Naive thymus-derived CD4-positive, alpha-beta T cell (primary cell): ENCODE data around the gene PAOX. TPM values are rescaled to one million over a fixed set of nuclear protein-coding genes. Genes with fewer than 3 reads are reported as not detected.
"Not testable (repeated sequence)": the region's sequence is repeated elsewhere in the genome, so short reads cannot be mapped to it uniquely, and the experiment has no call there.

Source experiments
- ATAC-seq: fragments of 150-1000 bp; cut with Tn5 transposase; 2 replicates; pipeline ENCODE4 v1.10.0; 2021; ENCODE audit warnings: mild to moderate bottlenecking, moderate library complexity
- CTCF ChIA-PET: fragments of 350-600 bp; sonication (Branson Sonifier 250); formaldehyde crosslinking; loops from one replicate; lab custom pipeline; 2021; ENCODE audit warnings: antibody characterized with exemption; lab: Charles Lee
- POLR2A ChIA-PET: fragments of 350-600 bp; sonication (Branson Sonifier 250); formaldehyde crosslinking; loops from one replicate; lab custom pipeline; 2021; ENCODE audit warnings: antibody characterized with exemption, inconsistent platforms; lab: Charles Lee
- DNase-seq, 9 donors: peaks; one replicate each; pipeline versions ENCODE4 v3.0.0 to v3.0.0-alpha.2; 2020 to 2022; ENCODE audit warnings: mixed read lengths in 1 of 9
- H3K27ac ChIP-seq: one replicate; pipeline ENCODE4 v1.7.0; 2013; ENCODE audit warnings: mild to moderate bottlenecking, low read depth, low read length, moderate library complexity
- H3K27me3 ChIP-seq, 2 donors: one replicate each; pipeline ENCODE4 v1.7.0; 2013; ENCODE audit warnings: low read length in 2 of 2, mild to moderate bottlenecking in 2 of 2, moderate library complexity in 2 of 2; ENCODE audit not compliant: control insufficient read depth in 2 of 2, insufficient read depth in 2 of 2
- H3K36me3 ChIP-seq, 3 experiments: 1 replicate in 2 of 3; 2 replicates in 1 of 3; pipeline ENCODE4 v1.7.0; 2013; ENCODE audit warnings: low read length in 3 of 3, mild to moderate bottlenecking in 3 of 3, moderate library complexity in 1 of 3; ENCODE audit not compliant: insufficient read depth in 3 of 3, control insufficient read depth in 2 of 3
- H3K4me1 ChIP-seq, 2 donors: one replicate each; pipeline ENCODE4 v1.7.0; 2013; ENCODE audit warnings: low read length in 2 of 2, mild to moderate bottlenecking in 2 of 2, moderate library complexity in 1 of 2; ENCODE audit not compliant: control insufficient read depth in 2 of 2, insufficient read depth in 2 of 2
- H3K4me3 ChIP-seq: 2 replicates; pipeline ENCODE4 v1.7.0; 2013; ENCODE audit warnings: mild to moderate bottlenecking, low read length
- H3K9me3 ChIP-seq, 3 experiments: 1 replicate in 2 of 3; 2 replicates in 1 of 3; pipeline ENCODE4 v1.7.0; 2013; ENCODE audit warnings: low read length in 3 of 3; ENCODE audit not compliant: control insufficient read depth in 2 of 3
- H3K27ac Mint-ChIP-seq, 9 donors: one replicate each; pipeline ENCODE4 v1.8.0; 2020 to 2022; ENCODE audit warnings: mixed read lengths in 9 of 9, mild to moderate bottlenecking in 8 of 9, moderate library complexity in 5 of 9, inconsistent platforms in 2 of 9
- H3K27me3 Mint-ChIP-seq, 5 donors: one replicate each; pipeline ENCODE4 v1.8.0; 2021 to 2022; ENCODE audit warnings: mixed read lengths in 5 of 5, mild to moderate bottlenecking in 1 of 5
- H3K36me3 Mint-ChIP-seq, 5 donors: one replicate each; pipeline ENCODE4 v1.8.0; 2020 to 2022; ENCODE audit warnings: mixed read lengths in 5 of 5, mild to moderate bottlenecking in 3 of 5, inconsistent platforms in 1 of 5
- H3K4me1 Mint-ChIP-seq, 7 donors: one replicate each; pipeline ENCODE4 v1.8.0; 2020 to 2022; ENCODE audit warnings: mixed read lengths in 7 of 7, mild to moderate bottlenecking in 3 of 7, inconsistent platforms in 1 of 7
- H3K4me3 Mint-ChIP-seq, 10 donors: one replicate each; pipeline ENCODE4 v1.8.0; 2020 to 2022; ENCODE audit warnings: mild to moderate bottlenecking in 10 of 10, mixed read lengths in 10 of 10, moderate library complexity in 6 of 10, inconsistent platforms in 2 of 10
- H3K9me3 Mint-ChIP-seq, 11 donors: one replicate each; pipeline ENCODE4 v1.8.0; 2020 to 2022; ENCODE audit warnings: mixed read lengths in 11 of 11, mild to moderate bottlenecking in 4 of 11, inconsistent platforms in 1 of 11, moderate library complexity in 1 of 11
- intact Hi-C, 2 donors: fragments of 100-400 bp; cut with micrococcal nuclease; formaldehyde crosslinking; loops; one replicate each; pipeline ENCODE4 v1.15.1; 2023
- polyA plus RNA-seq, 2 donors: library from polyadenylated mRNA; unstranded; fragments of 300-500 nt; fragmentation: Illumina TruSeq; gene quantifications; one replicate each; pipeline ENCODE4 v1.2.3, GENCODE V29; 2021
- total RNA-seq, 6 experiments: library from RNA in 5 of 6; stranded (reverse) in 5 of 6; gene quantifications; 1 replicate in 5 of 6; 2 replicates in 1 of 6; pipeline ENCODE4 v1.2.3 and lab custom pipeline; 2021 to 2026

PAOX gene
- total and polyA plus RNA-seq, 7 experiments from 2014 or later: 1.6 to 9.8 (median 7.7) TPM

DNA sequence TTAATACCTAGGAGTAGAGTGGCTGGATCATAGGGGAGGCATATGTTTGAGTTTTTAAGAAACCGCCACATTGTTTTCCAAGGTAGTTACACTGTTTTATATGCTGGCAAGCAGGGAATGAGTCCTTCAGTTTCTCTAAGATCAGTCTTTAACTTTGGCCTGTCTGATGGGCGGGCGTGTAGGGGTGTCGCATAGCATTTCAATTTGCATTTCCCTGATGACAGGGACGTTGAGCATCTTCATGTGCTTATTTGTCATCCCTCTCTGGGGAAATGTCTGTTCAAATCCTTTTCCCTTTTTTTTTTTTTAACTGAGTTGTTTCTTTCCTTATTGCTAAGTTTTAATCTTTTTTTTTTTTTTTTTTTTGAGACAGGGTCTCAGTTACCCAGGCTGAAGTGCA lies 24.7 kb downstream of the PAOX start:
- ATAC-seq (no peak), DNase-seq (no peak)
- intact Hi-C loops: no loop called here
- H3K4me1 Mint-ChIP-seq: peaks cover 19 to 49% (median 39%) of the 10 kb centered on the region in 7 donors
- H3K4me3 ChIP-seq: no peak overlapping the region
- H3K36me3 Mint-ChIP-seq: peaks cover 17 to 71% (median 51%) of the 10 kb centered on the region in 5 donors
- H3K27ac Mint-ChIP-seq: peak overlapping the region in 1 of 9 donors; percentile 43
- H3K27ac ChIP-seq: no peak overlapping the region
- H3K4me3 Mint-ChIP-seq: no peak overlapping the region
- ChIA-PET POLR2A (interaction anchor here (0.8 kb wide), 1 partner anchor 9 kb away, joined by 3 read pairs; no protein-coding TSS in a partner anchor), CTCF (no interaction called here)
- no peaks in the 10 kb centered on the region for H3K27me3 Mint-ChIP-seq
- H3K9me3 Mint-ChIP-seq: peaks cover 0 to 6% (median under 1%) of the 10 kb centered on the region in 11 donors
- no peaks in the 10 kb centered on the region for H3K9me3 ChIP-seq
- no peaks in the 10 kb centered on the region for H3K4me1 ChIP-seq
- H3K27me3 ChIP-seq: no peaks in the 10 kb centered on the region
- H3K36me3 ChIP-seq: peaks cover 0 to 76% (median 3%) of the 10 kb centered on the region in 3 experiments

DNA sequence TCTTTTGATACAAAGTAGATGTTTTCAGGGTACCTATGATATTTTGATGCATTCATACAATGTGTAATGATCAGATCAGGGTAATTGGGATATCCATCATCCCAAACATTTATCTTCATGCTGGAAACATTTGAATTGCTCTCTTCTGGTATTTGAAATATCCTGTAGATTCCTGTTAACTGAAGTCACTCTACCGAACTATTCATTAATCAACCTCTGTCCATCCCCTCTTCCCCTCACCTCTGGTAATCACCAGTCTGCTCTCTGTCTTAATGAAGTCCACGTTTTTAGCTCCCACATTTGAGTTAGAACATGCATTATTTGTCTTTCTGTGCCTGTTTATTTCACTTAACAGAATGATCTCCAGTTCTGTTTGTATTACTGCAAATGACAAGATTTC lies 26.2 kb downstream of the PAOX start:
- H3K9me3 ChIP-seq: peaks cover 0 to under 1% (median 0%) of the 10 kb centered on the region in 3 experiments
- no peak overlapping the region for H3K27ac ChIP-seq
- H3K4me3 ChIP-seq: no peak overlapping the region
- H3K4me3 Mint-ChIP-seq: no peak overlapping the region
- H3K9me3 Mint-ChIP-seq: peaks cover 0 to 16% (median 5%) of the 10 kb centered on the region in 11 donors
- POLR2A ChIA-PET: no interaction called here
- H3K27ac Mint-ChIP-seq: peak overlapping the region in 1 of 9 donors; percentile 26
- no peaks in the 10 kb centered on the region for H3K27me3 Mint-ChIP-seq
- ATAC-seq: no peak
- no peak for DNase-seq
- H3K36me3 Mint-ChIP-seq: peaks cover 25 to 84% (median 65%) of the 10 kb centered on the region in 5 donors
- intact Hi-C loops: no loop called here
- peaks cover 27 to 60% (median 41%) of the 10 kb centered on the region in 7 donors for H3K4me1 Mint-ChIP-seq
- CTCF ChIA-PET: no interaction called here
- H3K27me3 ChIP-seq: no peaks in the 10 kb centered on the region
- H3K4me1 ChIP-seq: no peaks in the 10 kb centered on the region
- peaks cover 0 to 71% (median 3%) of the 10 kb centered on the region in 3 experiments for H3K36me3 ChIP-seq

DNA sequence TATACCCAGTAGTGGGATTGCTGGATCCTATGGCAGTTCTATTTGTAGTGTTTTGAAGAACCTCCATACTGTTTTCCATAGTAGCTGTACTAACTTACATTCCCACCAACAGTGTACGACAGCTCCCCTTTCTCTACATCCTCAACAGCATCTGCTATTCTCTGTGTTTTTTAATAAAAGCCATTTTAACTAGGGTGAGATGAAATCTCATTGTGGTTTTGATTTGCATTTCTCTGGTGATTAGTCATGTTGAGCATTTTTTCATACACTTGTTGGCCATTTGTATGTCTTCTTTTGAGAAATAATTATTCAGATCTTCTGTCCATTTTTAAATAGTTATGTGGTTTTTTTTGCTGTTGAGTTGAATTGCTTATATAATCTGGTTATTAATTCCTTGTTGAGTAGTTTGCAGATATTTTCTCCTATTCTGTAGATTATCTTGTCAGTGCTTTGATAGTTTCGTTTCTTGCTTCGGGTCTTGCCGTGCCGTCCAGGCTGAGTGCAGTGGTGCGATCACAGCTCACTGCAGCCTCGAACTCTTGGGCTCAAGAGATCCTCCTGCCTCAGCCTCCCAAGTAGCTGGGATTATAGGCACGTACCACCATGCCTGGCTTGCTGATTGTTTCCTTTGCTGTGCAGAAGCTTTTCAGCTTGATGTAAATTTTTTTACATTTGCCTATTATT lies 26.9 kb downstream of the PAOX start:
- peaks cover 26 to 56% (median 35%) of the 10 kb centered on the region in 7 donors for H3K4me1 Mint-ChIP-seq
- intact Hi-C loops: no loop called here
- H3K9me3 ChIP-seq: peaks cover 0 to 7% (median 0%) of the 10 kb centered on the region in 3 experiments
- H3K36me3 Mint-ChIP-seq: peaks cover 29 to 84% (median 72%) of the 10 kb centered on the region in 5 donors
- POLR2A ChIA-PET: no interaction called here
- no peak overlapping the region for H3K27ac ChIP-seq
- H3K9me3 Mint-ChIP-seq: peaks cover 0 to 23% (median 8%) of the 10 kb centered on the region in 11 donors
- H3K4me3 ChIP-seq: no peak overlapping the region
- H3K4me1 ChIP-seq: no peaks in the 10 kb centered on the region
- no peak overlapping the region for H3K4me3 Mint-ChIP-seq
- no peak for DNase-seq
- H3K27me3 ChIP-seq: no peaks in the 10 kb centered on the region
- peaks cover 5 to 71% (median 9%) of the 10 kb centered on the region in 3 experiments for H3K36me3 ChIP-seq
- no peak overlapping the region for H3K27ac Mint-ChIP-seq
- CTCF ChIA-PET: no interaction called here
- no peaks in the 10 kb centered on the region for H3K27me3 Mint-ChIP-seq
- ATAC-seq: no peak

DNA sequence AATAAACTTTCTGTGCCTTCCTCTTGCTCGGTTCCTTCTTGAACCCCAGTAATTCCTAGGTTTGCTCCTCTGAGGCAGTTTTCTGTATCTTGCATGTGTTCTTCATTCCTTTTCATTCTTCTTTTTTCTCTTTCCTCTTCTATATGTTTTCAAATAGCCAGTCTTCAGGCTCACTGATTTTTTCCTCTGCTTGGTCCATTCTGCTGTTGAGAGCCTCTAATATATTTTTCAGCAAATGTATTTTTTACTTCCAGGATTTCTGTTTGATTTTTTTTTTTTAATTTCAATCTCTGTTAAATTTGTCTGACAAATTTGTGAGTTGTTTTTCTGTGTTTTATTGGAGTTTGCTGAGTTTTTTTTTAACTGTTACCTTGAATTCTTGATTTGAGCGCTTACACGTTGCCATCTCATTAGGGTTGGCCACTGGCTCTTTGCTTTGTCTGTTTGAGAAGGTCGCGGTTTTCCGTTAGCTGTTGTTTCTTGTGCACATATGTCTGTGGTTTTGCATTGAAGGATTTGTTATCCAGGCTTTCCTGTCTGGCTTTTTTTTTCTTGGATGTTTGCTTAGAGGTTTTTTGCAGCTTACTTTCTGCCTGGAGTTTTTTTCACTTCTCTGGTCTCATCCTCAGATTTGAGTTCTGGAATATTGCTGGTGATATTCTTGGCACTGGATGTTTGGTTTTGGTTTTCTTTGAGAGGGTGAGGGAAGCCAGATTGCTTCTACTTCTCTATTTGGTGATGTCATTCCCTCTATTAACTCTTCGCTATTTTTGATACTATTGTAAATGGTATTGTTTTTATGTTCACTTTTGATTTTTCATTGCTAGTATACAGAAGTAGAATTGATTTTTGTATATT lies 32.7 kb downstream of the PAOX start:
- intact Hi-C loops: no loop called here

DNA sequence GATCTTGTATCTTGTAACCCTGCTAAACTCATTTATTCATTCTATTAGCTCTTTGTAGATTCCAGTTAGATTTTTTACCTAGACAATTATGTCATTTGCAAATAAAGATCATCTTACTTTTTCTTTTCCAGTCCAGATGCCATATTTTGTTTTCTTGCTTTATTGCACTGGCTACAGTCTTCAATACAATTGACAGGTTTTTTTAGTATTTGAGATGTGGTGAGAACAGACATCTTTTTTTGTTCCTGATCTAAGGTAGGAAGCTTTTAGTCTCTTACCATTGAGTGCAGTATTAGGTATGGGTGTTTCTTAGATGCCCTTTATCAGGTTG lies 33.3 kb downstream of the PAOX start:
- Mint-ChIP-seq H3K27me3 (no peaks in the 10 kb centered on the region), H3K9me3 (peaks cover 0 to 59% (median 28%) of the 10 kb centered on the region in 11 donors), H3K36me3 (peaks cover 49 to 79% (median 74%) of the 10 kb centered on the region in 5 donors), H3K4me3 (no peak overlapping the region), H3K4me1 (peaks cover 4 to 29% (median 18%) of the 10 kb centered on the region in 7 donors), H3K27ac (no peak overlapping the region)
- Histone ChIP-seq H3K4me3 (no peak overlapping the region), H3K9me3 (peaks cover 0 to 23% (median 12%) of the 10 kb centered on the region in 3 experiments), H3K4me1 (no peaks in the 10 kb centered on the region), H3K27ac (no peak overlapping the region), H3K27me3 (no peaks in the 10 kb centered on the region), H3K36me3 (peaks cover 18 to 63% (median 23%) of the 10 kb centered on the region in 3 experiments)
- ATAC-seq (no peak), DNase-seq (no peak)
- intact Hi-C loops: no loop called here
- ChIA-PET CTCF (no interaction called here), POLR2A (interaction anchor here (0.7 kb wide), 1 partner anchor 89 kb away, joined by 3 read pairs; no protein-coding TSS in a partner anchor)

More for the DNA sequence above, 32.7 kb downstream of the PAOX start:
- no peak overlapping the region for H3K27ac ChIP-seq
- DNase-seq (no peak), ATAC-seq (no peak)
- no peaks in the 10 kb centered on the region for H3K27me3 Mint-ChIP-seq
- H3K27me3 ChIP-seq: no peaks in the 10 kb centered on the region
- H3K9me3 Mint-ChIP-seq: peaks cover 0 to 59% (median 28%) of the 10 kb centered on the region in 11 donors
- POLR2A ChIA-PET: interaction anchor here (0.7 kb wide), 2 partner anchors 20 to 90 kb away, joined by 3 to 4 read pairs; no protein-coding TSS in a partner anchor
- CTCF ChIA-PET: no interaction called here
- peaks cover 0 to 23% (median 12%) of the 10 kb centered on the region in 3 experiments for H3K9me3 ChIP-seq
- H3K4me3 Mint-ChIP-seq: no peak overlapping the region
- H3K4me1 ChIP-seq: no peaks in the 10 kb centered on the region
- peaks cover 18 to 63% (median 23%) of the 10 kb centered on the region in 3 experiments for H3K36me3 ChIP-seq
- H3K27ac Mint-ChIP-seq: peak overlapping the region in 2 of 9 donors; percentile 45 to 64
- peaks cover 49 to 85% (median 80%) of the 10 kb centered on the region in 5 donors for H3K36me3 Mint-ChIP-seq
- H3K4me3 ChIP-seq: no peak overlapping the region
- peaks cover 10 to 34% (median 18%) of the 10 kb centered on the region in 7 donors for H3K4me1 Mint-ChIP-seq

DNA sequence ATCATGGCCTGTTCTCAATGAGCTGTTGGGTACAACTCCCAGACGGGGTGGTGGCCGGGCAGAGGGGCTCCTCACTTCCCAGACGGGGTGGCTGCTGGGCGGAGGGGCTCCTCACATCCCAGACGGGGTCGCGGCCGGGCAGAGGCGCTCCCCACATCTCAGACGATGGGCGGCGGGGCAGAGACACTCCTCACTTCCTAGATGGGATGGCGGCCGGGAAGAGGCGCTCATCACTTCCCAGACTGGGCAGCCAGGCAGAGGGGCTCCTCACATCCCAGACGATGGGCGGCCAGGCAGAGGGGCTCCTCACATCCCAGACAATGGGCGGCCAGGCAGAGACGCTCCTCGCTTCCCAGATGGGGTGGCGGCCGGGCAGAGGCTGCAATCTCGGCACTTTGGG lies 35.3 kb downstream of the PAOX start:
- H3K27me3 Mint-ChIP-seq, H3K27ac Mint-ChIP-seq, CTCF ChIA-PET, intact Hi-C loops, H3K4me3 Mint-ChIP-seq, H3K4me3 ChIP-seq, H3K27ac ChIP-seq, DNase-seq, H3K27me3 ChIP-seq, ATAC-seq, POLR2A ChIA-PET, H3K4me1 ChIP-seq: not testable (repeated sequence)
- H3K36me3 ChIP-seq: peaks cover 18 to 66% (median 23%) of the 10 kb centered on the region in 3 experiments
- Mint-ChIP-seq H3K9me3 (peaks cover 0 to 49% (median 23%) of the 10 kb centered on the region in 11 donors), H3K36me3 (peaks cover 40 to 63% (median 58%) of the 10 kb centered on the region in 5 donors), H3K4me1 (peaks cover 2 to 12% (median 4%) of the 10 kb centered on the region in 7 donors)
- peaks cover 0 to 23% (median 12%) of the 10 kb centered on the region in 3 experiments for H3K9me3 ChIP-seq
